Measurements from ENCODE around the gene DCP1A.
A peak's percentile ranks its signal among the peaks of the same experiment; 100 is the strongest.

Gene DCP1A

DNA sequence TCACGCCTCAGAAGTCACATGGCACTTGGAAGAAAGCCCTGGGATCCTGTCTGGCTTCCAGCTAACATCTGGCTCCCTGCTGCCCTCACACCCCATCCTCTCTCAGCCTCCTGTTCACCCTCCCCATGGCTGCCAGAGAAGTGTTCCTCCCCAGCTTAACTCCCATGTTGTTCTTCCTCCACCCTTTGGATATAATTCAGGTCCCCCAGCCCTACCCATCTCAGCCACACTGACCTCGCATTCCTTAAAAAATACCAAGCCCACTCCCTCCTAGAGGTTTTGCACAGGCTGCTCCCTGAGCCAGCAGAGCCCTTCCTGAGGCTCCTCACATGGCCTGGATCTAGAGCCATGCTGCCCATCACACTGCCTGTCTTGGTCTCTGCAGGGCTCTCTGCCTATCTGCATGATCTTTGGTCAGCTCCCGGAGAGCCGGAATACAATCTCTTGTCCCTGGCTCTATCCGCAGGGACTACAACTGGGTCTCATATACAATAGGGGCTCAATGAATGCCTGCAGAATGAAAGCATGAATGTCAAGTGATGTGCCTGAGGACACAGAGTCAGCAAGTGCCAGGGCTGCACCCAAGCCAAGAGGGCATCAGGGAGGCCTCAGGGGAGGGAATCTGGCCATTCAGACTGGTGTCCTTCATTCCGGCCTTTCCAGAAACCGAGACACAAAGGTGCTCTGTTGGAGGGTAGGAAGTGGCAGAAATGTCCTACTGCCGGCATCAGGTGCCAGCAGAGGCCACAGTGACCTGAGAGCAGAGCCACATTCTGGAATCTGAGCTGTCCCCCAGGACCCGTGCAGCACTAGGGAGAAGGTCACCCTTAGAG, 87.7 kb downstream of the DCP1A start:
- TF ChIP-seq, protein P1, sequence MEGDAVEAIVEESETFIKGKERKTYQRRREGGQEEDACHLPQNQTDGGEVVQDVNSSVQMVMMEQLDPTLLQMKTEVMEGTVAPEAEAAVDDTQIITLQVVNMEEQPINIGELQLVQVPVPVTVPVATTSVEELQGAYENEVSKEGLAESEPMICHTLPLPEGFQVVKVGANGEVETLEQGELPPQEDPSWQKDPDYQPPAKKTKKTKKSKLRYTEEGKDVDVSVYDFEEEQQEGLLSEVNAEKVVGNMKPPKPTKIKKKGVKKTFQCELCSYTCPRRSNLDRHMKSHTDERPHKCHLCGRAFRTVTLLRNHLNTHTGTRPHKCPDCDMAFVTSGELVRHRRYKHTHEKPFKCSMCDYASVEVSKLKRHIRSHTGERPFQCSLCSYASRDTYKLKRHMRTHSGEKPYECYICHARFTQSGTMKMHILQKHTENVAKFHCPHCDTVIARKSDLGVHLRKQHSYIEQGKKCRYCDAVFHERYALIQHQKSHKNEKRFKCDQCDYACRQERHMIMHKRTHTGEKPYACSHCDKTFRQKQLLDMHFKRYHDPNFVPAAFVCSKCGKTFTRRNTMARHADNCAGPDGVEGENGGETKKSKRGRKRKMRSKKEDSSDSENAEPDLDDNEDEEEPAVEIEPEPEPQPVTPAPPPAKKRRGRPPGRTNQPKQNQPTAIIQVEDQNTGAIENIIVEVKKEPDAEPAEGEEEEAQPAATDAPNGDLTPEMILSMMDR (IDR thresholded peaks at IDR 0.05; ENCODE audit: insufficient read depth, low read depth, low read length, missing control alignments) = no peak
- H3K4me3 ChIP-seq (ENCODE audit: low read depth, low read length) = no peak overlapping the region
- no peak for DNase-seq (ENCODE audit: low read depth)

- TF ChIP-seq, protein P1 (IDR thresholded peaks at IDR 0.05; ENCODE audit: insufficient read depth, low read depth, low read length, missing control alignments) = no peak
- no peak overlapping the region for H3K4me3 ChIP-seq (ENCODE audit: low read depth, low read length)
- no peak for DNase-seq (ENCODE audit: low read depth)
Measured at GRCh38 chr3:53258600-53259426, 88.5 kb downstream of the DCP1A start.

- H3K4me3 ChIP-seq (ENCODE audit: low read depth, low read length) = no peak overlapping the region
- TF ChIP-seq, protein P1 (IDR thresholded peaks at IDR 0.05; ENCODE audit: insufficient read depth, low read depth, low read length, missing control alignments) = no peak
- DNase-seq (ENCODE audit: low read depth) = no peak
Measured at GRCh38 chr3:53257465-53257864, 89.9 kb downstream of the DCP1A start.

DNA sequence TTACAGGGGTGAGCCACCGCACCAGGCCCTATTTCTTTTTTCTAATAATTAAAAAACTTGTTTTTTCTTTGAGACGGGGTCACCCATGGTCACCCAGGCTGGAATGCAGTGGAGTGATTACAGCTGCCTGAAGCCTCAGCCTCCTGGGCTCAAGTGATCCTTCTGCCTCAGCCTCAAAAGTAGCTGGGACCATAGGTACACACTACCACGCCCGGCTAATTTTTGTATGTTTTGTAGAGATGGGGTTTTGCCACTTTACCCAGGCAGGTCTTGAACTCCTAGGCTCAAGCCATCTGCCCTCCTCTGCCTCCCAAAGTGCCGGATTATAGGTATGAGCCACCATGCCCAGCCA, 90.7 kb downstream of the DCP1A start:
- TF ChIP-seq, protein P1 (IDR thresholded peaks at IDR 0.05; ENCODE audit: insufficient read depth, low read depth, low read length, missing control alignments) = no peak
- no peak for DNase-seq (ENCODE audit: low read depth)
- H3K4me3 ChIP-seq (ENCODE audit: low read depth, low read length) = no peak overlapping the region

GRCh38 chr3:53255775-53256703, 91.3 kb downstream of the DCP1A start, which contains the start of gene TKT:
Gene TKT (minus strand): TSS chr3:53256022. CDS start chr3:53255942, 80 bp downstream.
- TF ChIP-seq, protein P1 (IDR thresholded peaks at IDR 0.05; ENCODE audit: insufficient read depth, low read depth, low read length, missing control alignments) = no peak
- peak within 1 kb of the TSS; percentile 64 for H3K4me3 ChIP-seq (ENCODE audit: low read depth, low read length)
- DNase-seq (ENCODE audit: low read depth) = peak; percentile 92

- peak overlapping the region; percentile 64 for H3K4me3 ChIP-seq (ENCODE audit: low read depth, low read length)
- TF ChIP-seq, protein P1 (IDR thresholded peaks at IDR 0.05; ENCODE audit: insufficient read depth, low read depth, low read length, missing control alignments) = no peak
- peak; percentile 62 for DNase-seq (ENCODE audit: low read depth)
Measured at GRCh38 chr3:53255423-53255774, 91.9 kb downstream of the DCP1A start.

All from GM12865 (cell line).